Measurements from ENCODE around the gene LSM10. TPM values are rescaled to one million over a fixed set of nuclear protein-coding genes. Genes with fewer than 3 reads are reported as not detected.

The LSM10 gene
- total RNA-seq, 1 donor from 2014 or later: 26.1 TPM

GRCh38 chr1:36344395-36344680 is 53.4 kb downstream of the LSM10 start:
- no peaks in the 10 kb centered on the region for H3K4me1 Mint-ChIP-seq
- H3K9me3 Mint-ChIP-seq: no peaks in the 10 kb centered on the region
- no peaks in the 10 kb centered on the region for H3K27me3 Mint-ChIP-seq (ENCODE audit: low read depth)
- peaks cover 31% of the 10 kb centered on the region for H3K36me3 Mint-ChIP-seq
- DNase-seq (ENCODE audit: low spot score in 2 of 2, unreplicated experiment in 2 of 2): no peak
- H3K27ac Mint-ChIP-seq: no peak overlapping the region
- no peak for TF ChIP-seq CTCF (IDR thresholded peaks at IDR 0.05; ENCODE audit: unreplicated experiment)
- no peak overlapping the region for H3K4me3 Mint-ChIP-seq

DNA sequence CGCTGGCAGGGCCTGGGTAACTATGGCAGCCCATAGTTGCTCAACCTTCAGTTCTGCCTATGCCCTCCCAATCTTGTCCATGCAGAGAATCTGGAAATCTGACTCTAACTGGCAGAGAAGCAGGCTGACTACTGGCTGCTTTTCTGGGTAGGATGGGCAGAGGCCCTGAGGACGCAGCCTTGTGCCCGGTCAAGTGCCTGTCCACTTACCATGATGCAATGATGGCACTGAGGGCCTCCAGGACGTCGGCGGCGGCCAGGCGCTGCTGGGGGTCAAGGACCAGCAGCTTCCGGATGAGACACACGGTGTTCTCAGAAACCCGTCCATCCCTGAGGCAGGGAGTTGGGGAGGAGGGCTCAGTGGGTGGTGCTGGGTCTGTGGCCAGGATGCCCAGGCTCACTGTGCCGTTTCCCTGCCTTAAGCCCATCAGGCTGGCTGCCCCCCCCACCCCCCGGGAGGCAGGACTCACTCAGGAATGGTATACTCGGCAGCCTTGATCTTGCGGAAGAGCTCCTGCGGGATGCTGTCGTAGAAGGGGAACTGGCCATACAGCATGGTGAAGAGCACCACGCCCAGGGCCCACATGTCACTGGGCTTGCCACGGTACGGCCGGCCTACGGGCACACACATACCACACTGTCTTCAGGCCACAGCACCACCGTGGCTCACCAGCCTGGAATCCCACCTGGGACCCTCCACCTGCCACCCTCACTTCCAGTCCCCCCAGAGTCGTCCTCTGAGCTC is 53.9 kb downstream of the LSM10 start:
- Mint-ChIP-seq H3K36me3 (peaks cover 31% of the 10 kb centered on the region), H3K27me3 (ENCODE audit: low read depth) (no peaks in the 10 kb centered on the region), H3K4me3 (no peak overlapping the region), H3K9me3 (no peaks in the 10 kb centered on the region), H3K4me1 (no peaks in the 10 kb centered on the region), H3K27ac (no peak overlapping the region)
- DNase-seq (ENCODE audit: low spot score in 2 of 2, unreplicated experiment in 2 of 2): no peak
- no peak for TF ChIP-seq CTCF (IDR thresholded peaks at IDR 0.05; ENCODE audit: unreplicated experiment)

Other genes with a start within 250 kb of the LSM10 start
- 64.8 to 68.5 TPM (median 68.5 TPM) in 3 replicates for gene TRAPPC3, start 248.4 kb downstream of the LSM10 start, total RNA-seq
- 97.8 to 103 TPM (median 101 TPM) in 3 replicates for gene MAP7D1, start 241.7 kb downstream of the LSM10 start, total RNA-seq
- gene THRAP3, start 173.5 kb downstream of the LSM10 start, total RNA-seq: 117 to 121 TPM (median 119 TPM) in 3 replicates
- gene SH3D21, start 91.5 kb downstream of the LSM10 start, total RNA-seq: 44.3 to 47.1 TPM (median 47.0 TPM) in 3 replicates
- 78.1 to 80.4 TPM (median 80.4 TPM) in 3 replicates for gene EVA1B, start 74.3 kb downstream of the LSM10 start, total RNA-seq
- 40.1 to 43.6 TPM (median 42.7 TPM) in 3 replicates for gene STK40, start 12.0 kb downstream of the LSM10 start, total RNA-seq
- gene OSCP1, start 52.5 kb upstream of the LSM10 start, total RNA-seq: 7.0 to 8.9 TPM (median 7.3 TPM) in 3 replicates
- gene MRPS15, start 66.5 kb upstream of the LSM10 start, total RNA-seq: 48.0 to 55.5 TPM (median 53.6 TPM) in 3 replicates
- 2.5 to 4.0 TPM (median 2.8 TPM) in 3 replicates for gene CSF3R, start 85.0 kb upstream of the LSM10 start, total RNA-seq

Data from mesothelial cell of epicardium (in vitro differentiated cells).